Activated CD4-positive, CD25-positive, alpha-beta regulatory T cell treated with anti-CD3 and anti-CD28 coated beads, Interleukin-2, amount 50 U/mL, for 24 hours (primary cell): ENCODE results near the gene USP54.

ENCODE experiments used
- ATAC-seq, 2 donors: fragments of 150-1000 bp; cut with Tn5 transposase; one replicate each; pipeline ENCODE4 v1.10.0; 2021; ENCODE audit warnings: mild to moderate bottlenecking in 1 of 2, moderate library complexity in 1 of 2

The USP54 gene

DNA sequence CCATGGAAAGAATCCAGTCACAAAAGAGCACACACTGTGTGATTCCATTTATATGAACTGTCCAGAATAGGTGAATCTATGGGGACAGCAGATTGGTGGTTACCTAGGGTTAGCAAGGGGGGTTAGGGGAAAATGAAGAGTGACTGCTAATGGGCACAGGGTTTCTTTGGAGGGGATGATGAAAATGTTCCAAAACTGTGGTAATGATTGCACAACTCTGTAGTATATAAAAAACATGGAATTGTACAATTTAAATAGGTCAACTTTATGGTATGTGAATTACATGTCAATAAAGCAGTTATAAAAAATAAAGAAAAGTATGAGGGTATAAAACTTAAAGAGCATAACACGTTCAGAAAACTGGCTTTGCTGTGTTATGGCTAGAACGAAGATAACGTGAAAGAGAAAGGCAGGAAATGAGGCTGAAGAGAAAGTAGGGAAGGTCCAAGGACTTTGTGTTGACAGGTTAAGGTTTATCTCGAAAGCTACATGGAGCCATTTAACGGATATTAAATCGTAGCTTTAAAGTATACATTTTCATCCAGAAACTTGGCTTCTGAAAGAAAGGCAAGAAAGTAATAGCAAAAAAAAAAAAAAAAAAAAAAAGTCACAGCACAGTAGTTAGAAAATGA lies 131.3 kb downstream of the USP54 start:
- no peak for ATAC-seq

DNA sequence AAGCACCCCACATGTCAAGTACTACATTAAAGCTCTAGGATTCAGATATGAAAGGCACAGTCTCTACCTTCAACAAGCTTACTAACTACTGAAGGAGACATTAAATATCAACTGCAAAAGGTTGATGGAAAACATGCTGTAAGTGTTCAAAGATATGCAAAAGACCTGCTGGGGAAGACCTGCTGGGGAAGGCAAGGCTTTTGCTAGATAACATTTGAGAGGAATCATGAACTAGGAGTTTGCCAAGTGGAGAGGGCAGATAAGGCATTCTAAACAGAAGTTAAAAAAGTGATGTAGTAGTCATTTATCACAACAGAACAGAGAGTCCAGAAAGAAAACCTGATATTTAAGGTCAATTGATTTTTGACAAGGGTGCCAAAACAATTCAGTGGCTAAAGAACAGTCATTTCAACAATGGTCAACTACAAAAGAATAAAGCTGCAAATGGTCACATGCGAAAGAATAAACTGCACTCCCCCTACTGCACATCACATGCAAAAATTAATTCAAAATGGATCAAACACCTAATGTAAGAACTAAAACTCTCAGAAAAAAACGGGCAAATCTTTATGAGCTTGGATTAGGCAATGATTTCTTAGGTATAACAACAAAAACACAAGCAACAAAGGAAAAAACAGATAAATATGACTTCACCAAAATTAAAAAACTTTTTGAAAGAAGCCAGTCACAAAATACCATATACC lies 134.8 kb downstream of the USP54 start:
- no peak for ATAC-seq

- no peak for ATAC-seq
These were observed 142.0 kb downstream of the USP54 start for GRCh38 chr10:73449113-73449512.

- ATAC-seq, result no peak
These were observed 142.8 kb downstream of the USP54 start for GRCh38 chr10:73448384-73448783.
